CD4-positive, alpha-beta T cell treated with Interferon gamma for 1 hour (primary cell): ENCODE results near the gene DENR.
"Not testable (repeated sequence)": the region's sequence is repeated elsewhere in the genome, so short reads cannot be mapped to it uniquely, and the experiment has no call there.

Source experiments
- DNase-seq: peaks from one replicate; pipeline ENCODE4 v3.0.0-alpha.2; 2020

DENR gene

GRCh38 chr12:122743895-122744525 is 8.6 kb upstream of the DENR start:
- peak; percentile 48 for DNase-seq

GRCh38 chr12:122747224-122748135 is 5.1 kb upstream of the DENR start:
- DNase-seq, result no peak

- no peak for DNase-seq
Measured at GRCh38 chr12:122749569-122750332, 2.9 kb upstream of the DENR start.

DNA sequence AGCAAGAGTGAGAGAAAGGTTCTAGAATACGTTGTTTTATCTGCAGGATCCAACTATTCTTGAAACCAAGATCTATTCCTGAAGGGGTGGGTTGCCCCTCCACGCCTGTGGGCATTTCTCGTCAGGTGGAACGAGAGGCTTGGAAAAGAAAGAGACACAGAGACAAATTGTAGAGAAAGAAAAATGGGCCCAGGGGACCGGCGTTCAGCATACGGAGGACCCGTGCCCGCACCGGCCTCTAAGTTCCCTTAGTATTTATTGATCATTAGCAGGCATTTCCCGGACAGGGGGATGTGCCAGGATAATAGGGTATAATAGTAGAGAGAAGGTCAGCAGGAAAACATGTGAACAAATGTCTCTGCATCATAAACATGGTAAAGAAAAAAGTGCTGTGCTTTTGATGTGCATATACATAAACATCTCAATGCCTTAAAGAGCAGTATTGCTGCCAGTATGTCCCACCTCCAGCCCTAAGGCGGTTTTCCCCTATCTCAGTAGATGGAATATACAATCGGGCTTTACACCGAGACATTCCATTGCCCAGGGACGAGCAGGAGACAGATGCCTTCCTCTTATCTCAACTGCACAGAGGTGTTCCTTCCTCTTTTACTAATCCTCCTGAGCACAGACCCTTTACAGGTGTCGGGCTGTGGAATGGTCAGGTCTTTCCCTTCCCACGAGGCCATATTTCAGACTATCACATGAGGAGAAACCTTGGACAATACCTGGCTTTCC is 1.7 kb upstream of the DENR start:
- DNase-seq, result not testable (repeated sequence)

GRCh38 chr12:122753319-122753650 is 661 bp downstream of the DENR start:
- DNase-seq, result no peak

DNA sequence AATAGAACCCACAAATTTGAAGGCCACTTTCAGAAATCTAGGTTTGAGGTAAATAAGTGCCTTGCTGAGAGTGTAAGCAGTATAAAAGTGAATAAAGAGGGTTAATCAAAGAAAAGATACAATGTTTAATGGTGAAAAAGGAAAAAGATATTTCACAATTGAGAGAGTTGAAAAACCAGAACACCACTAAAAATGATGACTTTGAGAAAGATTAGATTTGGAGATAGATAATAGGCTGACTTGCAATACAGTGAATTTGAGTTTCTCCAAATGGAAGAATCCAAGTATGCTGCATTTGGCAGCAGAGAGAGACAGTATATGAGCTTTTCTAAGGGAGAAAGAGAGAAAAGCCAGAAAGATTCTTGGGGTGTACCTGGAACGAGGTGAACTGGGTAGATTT is 2.2 kb downstream of the DENR start:
- DNase-seq, result no peak

DNA sequence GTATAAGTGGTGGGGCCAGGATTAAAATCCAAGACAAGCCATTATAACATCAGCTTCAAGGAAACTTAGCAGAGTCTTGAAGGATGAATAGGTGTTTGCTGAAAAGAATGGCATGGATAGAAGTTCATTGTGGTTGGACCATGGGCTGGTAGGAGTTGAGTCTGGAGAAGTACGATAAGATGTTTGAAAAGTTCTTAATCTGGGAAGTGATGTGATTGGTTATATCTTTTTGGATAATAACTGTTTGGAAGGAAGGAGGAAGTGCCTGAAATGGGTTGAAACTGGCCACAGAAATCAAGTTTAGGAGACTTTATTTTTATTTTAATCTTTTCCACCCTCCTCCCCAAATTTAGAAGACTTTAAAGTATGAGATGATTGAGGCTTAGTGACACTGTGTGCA is 4.9 kb downstream of the DENR start:
- DNase-seq, result no peak

DNA sequence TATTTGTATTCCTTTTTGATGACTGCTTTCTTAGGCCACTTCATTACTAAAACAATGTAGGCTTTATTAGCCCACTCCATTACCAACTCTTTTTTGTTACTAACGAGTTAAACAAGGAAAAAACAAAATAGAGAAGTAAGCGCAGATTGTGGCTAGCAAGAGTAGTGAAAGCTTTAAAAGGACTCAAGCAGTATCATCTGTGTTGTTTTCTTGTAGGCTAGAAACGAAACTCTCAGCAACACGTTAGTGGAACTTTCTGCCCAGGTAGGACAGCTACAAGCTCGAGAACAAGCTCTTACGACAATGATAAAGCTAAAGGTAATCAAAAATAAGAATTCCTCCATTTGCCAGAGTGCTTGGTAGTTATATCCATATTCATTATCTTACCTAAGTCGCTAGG is 32.9 kb downstream of the DENR start:
- DNase-seq, result no peak

- DNase-seq, result no peak
Measured at GRCh38 chr12:122788387-122788786, 35.8 kb downstream of the DENR start.

DNA sequence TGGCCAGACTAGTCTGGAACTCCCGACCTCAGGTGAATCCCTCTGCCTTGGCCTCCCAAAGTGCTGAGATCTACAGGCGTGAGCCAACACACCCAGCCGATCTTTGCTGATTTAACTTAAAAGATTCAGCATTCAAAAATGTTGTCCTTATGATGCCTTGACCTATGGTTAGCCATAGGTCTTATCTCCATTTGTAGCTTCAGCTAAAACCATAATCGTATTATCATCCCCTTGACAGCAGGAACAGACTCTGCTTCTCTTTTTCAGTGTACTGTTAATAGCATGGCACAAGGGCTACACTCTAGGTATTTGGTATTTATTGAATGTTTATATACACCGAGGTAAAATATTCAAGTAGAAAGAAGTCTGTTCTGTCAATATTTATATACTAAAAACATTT is 37.0 kb downstream of the DENR start:
- DNase-seq, result no peak

- no peak for DNase-seq
Measured at GRCh38 chr12:122790393-122791075, 37.9 kb downstream of the DENR start.

DNA sequence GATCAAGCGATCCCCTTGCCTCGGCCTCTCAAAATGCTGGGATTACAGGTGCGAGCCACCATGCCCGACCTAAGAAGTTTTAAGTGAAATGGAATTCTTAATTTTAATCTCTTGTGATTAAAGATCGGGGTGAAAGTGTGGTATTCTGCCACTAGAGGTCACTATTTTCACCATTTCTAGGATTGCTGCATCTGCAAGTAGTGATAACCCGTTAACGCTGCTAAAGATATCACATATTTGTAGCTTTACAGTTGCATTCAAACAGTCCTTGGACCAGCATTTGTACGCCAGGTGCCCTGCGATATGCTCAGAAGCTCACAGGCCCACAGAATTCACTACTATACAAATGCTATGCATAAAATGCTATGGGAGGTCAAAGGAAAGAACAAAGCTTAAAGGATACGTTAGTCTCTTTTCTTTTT is 41.1 kb downstream of the DENR start:
- no peak for DNase-seq

DNA sequence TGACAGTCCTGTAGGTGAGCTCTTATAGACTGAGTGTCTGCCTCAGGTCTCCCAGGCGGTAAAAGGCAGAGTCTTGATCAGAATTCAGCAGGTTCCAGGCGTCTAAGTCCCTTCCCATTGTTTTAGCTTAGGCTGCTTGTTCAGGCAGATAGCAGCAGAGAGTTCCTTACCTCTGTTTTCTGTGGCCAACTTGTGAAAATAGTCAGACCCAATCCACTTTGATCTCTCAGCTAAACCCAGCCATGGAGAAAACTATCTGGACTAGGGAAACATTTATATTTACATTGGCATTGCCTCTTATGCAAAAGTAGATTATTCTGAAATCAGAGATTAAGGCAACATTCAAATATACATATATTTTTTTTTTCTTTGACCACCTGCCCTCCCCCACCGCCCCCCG is 43.2 kb downstream of the DENR start:
- no peak for DNase-seq

- no peak for DNase-seq
Measured at GRCh38 chr12:122799641-122800243, 47.1 kb downstream of the DENR start.

- no peak for DNase-seq
Measured at GRCh38 chr12:122803937-122804336, 51.3 kb downstream of the DENR start.

DNA sequence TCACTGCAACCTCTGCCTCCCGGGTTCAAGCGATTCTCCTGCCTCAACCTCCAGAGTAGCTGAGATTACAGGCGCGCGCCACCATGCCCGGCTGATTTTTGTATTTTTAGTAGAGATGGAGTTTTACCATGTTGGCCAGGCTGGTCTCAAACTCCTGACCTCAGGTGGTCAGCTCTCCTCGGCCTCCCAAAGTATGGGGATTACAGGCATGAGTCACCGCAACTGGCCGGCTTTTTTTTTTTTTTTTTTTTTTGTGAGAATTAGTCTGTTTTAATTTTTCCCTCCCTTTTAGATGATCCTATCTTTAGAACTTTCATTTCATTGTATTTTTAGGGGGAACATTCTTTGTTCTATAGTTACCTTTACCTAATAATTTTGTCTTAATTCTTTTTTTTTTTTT is 52.3 kb downstream of the DENR start:
- DNase-seq, result not testable (repeated sequence)

DNA sequence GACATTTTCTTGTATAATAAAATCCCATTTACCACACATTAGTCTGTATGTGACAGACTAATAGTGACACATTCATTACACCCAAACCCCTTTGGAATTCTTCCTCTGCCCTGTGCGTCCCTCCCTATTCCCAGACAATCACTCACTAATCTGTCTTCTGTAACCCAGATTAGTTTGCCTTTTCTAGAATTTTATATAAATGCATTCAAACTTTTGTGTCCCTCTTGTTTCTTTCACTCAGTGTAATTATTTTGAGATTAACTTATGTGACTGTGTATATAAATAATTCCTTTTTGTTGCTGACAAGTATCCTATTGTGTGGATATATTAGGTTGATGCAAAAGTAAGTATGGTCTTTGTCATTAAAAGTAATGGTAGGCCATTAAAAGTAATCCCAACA is 55.0 kb downstream of the DENR start:
- no peak for DNase-seq

DNA sequence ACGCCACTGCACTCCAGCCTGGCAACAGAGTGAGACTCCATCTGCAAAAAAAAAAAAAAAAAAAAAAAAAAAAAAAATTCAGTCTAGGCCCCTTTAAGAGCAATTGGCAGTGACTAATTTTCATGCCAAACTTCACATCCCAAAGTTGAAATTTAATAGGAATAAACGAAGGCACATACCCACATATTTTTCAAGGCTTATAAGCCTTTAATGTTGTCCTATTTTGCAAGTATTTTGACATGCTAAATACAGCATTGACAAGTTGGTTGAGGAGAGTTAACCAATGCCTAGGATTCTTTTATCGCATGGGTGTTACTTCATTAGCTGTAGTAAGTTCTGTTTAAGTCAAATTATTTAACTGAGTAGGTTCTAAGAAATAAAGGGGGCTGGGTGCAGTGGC is 59.2 kb downstream of the DENR start:
- DNase-seq, result no peak

- peak; percentile 42 for DNase-seq
Measured at GRCh38 chr12:122813310-122813713, 60.7 kb downstream of the DENR start.

- DNase-seq, result no peak
Measured at GRCh38 chr12:122819209-122819785, 66.7 kb downstream of the DENR start.

GRCh38 chr12:122820138-122820537 is 67.5 kb downstream of the DENR start:
- DNase-seq, result no peak
